ENCODE measurements around the gene SLC25A24.
A peak's percentile ranks its signal among the peaks of the same experiment; 100 is the strongest.

SLC25A24 gene

DNA sequence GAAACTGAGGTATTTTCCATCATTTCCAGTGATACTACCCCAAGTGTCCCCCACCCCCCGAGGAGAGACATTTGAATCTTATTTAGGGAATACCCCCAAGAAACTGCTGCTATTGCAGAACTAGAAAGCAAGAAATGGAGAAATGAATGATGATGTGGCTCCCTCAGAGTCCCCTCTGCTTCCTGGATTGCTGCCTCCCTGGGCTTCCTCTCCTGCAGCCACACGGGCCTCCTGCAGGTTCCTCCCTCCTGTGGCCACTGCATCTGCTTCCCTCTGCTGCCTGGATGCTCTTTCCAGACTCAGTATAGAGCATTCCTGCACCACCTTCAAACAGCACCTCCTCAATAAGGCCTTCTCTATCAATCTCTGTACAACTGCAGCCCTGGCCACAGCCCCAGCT lies 69.3 kb downstream of the SLC25A24 start:
- H2AFZ ChIP-seq (ENCODE audit: low read length): no peak overlapping the region
- H3K4me2 ChIP-seq (ENCODE audit: low read depth, low read length, poor library complexity, severe bottlenecking): no peak overlapping the region
- TF ChIP-seq, protein P1, sequence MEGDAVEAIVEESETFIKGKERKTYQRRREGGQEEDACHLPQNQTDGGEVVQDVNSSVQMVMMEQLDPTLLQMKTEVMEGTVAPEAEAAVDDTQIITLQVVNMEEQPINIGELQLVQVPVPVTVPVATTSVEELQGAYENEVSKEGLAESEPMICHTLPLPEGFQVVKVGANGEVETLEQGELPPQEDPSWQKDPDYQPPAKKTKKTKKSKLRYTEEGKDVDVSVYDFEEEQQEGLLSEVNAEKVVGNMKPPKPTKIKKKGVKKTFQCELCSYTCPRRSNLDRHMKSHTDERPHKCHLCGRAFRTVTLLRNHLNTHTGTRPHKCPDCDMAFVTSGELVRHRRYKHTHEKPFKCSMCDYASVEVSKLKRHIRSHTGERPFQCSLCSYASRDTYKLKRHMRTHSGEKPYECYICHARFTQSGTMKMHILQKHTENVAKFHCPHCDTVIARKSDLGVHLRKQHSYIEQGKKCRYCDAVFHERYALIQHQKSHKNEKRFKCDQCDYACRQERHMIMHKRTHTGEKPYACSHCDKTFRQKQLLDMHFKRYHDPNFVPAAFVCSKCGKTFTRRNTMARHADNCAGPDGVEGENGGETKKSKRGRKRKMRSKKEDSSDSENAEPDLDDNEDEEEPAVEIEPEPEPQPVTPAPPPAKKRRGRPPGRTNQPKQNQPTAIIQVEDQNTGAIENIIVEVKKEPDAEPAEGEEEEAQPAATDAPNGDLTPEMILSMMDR (conservative IDR thresholded peaks at IDR 0.05; ENCODE audit: low read length): no peak
- TF ChIP-seq EZH2phosphoT487 (IDR thresholded peaks at IDR 0.05; ENCODE audit: borderline replicate concordance): no peak
- peaks cover 8% of the 10 kb centered on the region; the same call in 1 of the 2 replicates for H3K9me3 ChIP-seq (ENCODE audit: insufficient read depth, low read depth, low read length)
- H3K36me3 ChIP-seq (ENCODE audit: insufficient read depth, low read length): peaks cover 2% of the 10 kb centered on the region; the same call in 1 of the 2 replicates
- H3K9me2 ChIP-seq (replicated peaks; ENCODE audit: low read depth, low read length): no peaks in the 10 kb centered on the region
- H3K79me2 ChIP-seq (ENCODE audit: insufficient read depth, low read length): no peaks in the 10 kb centered on the region
- no peak overlapping the region for H3K9ac ChIP-seq (ENCODE audit: low read depth, low read length, poor library complexity, severe bottlenecking)
- H4K20me1 ChIP-seq (ENCODE audit: insufficient read depth, low read length, poor library complexity, severe bottlenecking): no peaks in the 10 kb centered on the region
- no peaks in the 10 kb centered on the region for H3K27me3 ChIP-seq (ENCODE audit: insufficient read depth, low read length, poor library complexity, severe bottlenecking)
- no peak overlapping the region for H3K4me3 ChIP-seq (ENCODE audit: low read length, poor library complexity, severe bottlenecking)
- H3K4me1 ChIP-seq (ENCODE audit: insufficient read depth, low read length, poor library complexity, severe bottlenecking): no peaks in the 10 kb centered on the region
- H3F3A ChIP-seq (ENCODE audit: low read depth): no peaks in the 10 kb centered on the region

GRCh38 chr1:108129999-108130398 lies 70.1 kb downstream of the SLC25A24 start:
- Histone ChIP-seq H3K79me2 (ENCODE audit: insufficient read depth, low read length) (no peaks in the 10 kb centered on the region), H3K36me3 (ENCODE audit: insufficient read depth, low read length) (no peaks in the 10 kb centered on the region), H3K4me3 (ENCODE audit: low read length, poor library complexity, severe bottlenecking) (no peak overlapping the region), H4K20me1 (ENCODE audit: insufficient read depth, low read length, poor library complexity, severe bottlenecking) (no peaks in the 10 kb centered on the region), H3K9me3 (ENCODE audit: insufficient read depth, low read depth, low read length) (peaks cover 8% of the 10 kb centered on the region; the same call in 1 of the 2 replicates), H3K4me1 (ENCODE audit: insufficient read depth, low read length, poor library complexity, severe bottlenecking) (peaks cover 5% of the 10 kb centered on the region), H3K9ac (ENCODE audit: low read depth, low read length, poor library complexity, severe bottlenecking) (no peak overlapping the region), H3K4me2 (ENCODE audit: low read depth, low read length, poor library complexity, severe bottlenecking) (no peak overlapping the region), H3F3A (ENCODE audit: low read depth) (no peaks in the 10 kb centered on the region), H2AFZ (ENCODE audit: low read length) (no peak overlapping the region), H3K27me3 (ENCODE audit: insufficient read depth, low read length, poor library complexity, severe bottlenecking) (no peaks in the 10 kb centered on the region), H3K9me2 (replicated peaks; ENCODE audit: low read depth, low read length) (no peaks in the 10 kb centered on the region)
- TF ChIP-seq, protein P1 (conservative IDR thresholded peaks at IDR 0.05; ENCODE audit: low read length): no peak
- no peak for TF ChIP-seq EZH2phosphoT487 (IDR thresholded peaks at IDR 0.05; ENCODE audit: borderline replicate concordance)

DNA sequence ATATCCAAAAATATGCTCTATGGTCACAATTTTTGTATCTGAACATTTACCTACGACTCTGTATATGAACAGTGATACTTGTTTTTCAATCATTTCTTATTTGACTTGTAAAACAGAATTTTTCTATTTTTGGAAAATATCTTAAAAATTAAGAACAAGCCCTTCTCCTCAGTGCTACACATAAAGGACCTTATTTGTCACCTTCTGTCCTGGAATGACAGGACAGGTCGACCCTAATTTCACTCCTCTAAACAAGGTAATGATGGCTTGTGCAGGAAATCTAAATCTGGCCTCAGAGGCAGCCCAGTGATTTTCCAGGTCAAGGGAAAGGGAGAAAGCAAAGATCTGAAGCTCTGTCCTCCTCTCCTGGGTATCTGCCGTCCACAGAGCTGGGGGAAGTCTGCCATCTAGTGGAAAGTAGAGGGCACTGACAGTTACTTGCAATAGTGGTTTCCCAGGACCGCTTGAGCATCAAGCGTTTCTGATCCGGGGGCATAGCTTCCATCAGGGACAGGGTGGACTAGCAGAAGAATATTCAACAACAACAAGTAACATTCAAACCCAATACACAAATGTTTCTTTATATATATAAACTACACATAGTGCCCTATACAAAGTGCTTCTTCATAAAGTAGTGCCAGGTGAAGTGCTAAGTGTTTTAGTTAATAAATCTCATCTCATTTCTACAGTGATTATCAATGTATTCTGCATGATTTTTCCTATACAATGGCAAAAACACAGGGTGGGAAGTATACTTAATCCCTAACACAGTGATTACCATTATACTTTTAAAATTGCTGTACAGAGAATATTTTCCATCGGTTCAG lies 74.6 kb downstream of the SLC25A24 start:
- no peaks in the 10 kb centered on the region for H3K27me3 ChIP-seq (ENCODE audit: insufficient read depth, low read length, poor library complexity, severe bottlenecking)
- H3K9ac ChIP-seq (ENCODE audit: low read depth, low read length, poor library complexity, severe bottlenecking): peak overlapping the region; percentile 50
- TF ChIP-seq, protein P1 (conservative IDR thresholded peaks at IDR 0.05; ENCODE audit: low read length): peak; percentile 96
- TF ChIP-seq EZH2phosphoT487 (IDR thresholded peaks at IDR 0.05; ENCODE audit: borderline replicate concordance): no peak

More for the DNA sequence above, 74.6 kb downstream of the SLC25A24 start:
- Histone ChIP-seq H3F3A (ENCODE audit: low read depth) (peaks cover 5% of the 10 kb centered on the region; the same call in 1 of the 2 replicates), H3K79me2 (ENCODE audit: insufficient read depth, low read length) (peaks cover 6% of the 10 kb centered on the region; the same call in 1 of the 2 replicates), H3K4me1 (ENCODE audit: insufficient read depth, low read length, poor library complexity, severe bottlenecking) (peaks cover 41% of the 10 kb centered on the region), H4K20me1 (ENCODE audit: insufficient read depth, low read length, poor library complexity, severe bottlenecking) (no peaks in the 10 kb centered on the region), H3K4me3 (ENCODE audit: low read length, poor library complexity, severe bottlenecking) (no peak overlapping the region), H2AFZ (ENCODE audit: low read length) (no peak overlapping the region), H3K4me2 (ENCODE audit: low read depth, low read length, poor library complexity, severe bottlenecking) (no peak overlapping the region), H3K9me3 (ENCODE audit: insufficient read depth, low read depth, low read length) (no peaks in the 10 kb centered on the region), H3K36me3 (ENCODE audit: insufficient read depth, low read length) (no peaks in the 10 kb centered on the region), H3K9me2 (replicated peaks; ENCODE audit: low read depth, low read length) (no peaks in the 10 kb centered on the region)
